Sigmoid colon (tissue), 4 donors: ENCODE data around the gene DDIT3.

Source experiments
- CTCF ChIP-seq, 4 experiments: fragments of 450-650 bp in 3 of 4; fragments of 200-600 bp in 1 of 4; IDR thresholded peaks; one replicate each; pipeline ENCODE4 v1.5.1; 2016 to 2019; ENCODE audit warnings: antibody characterized with exemption in 4 of 4, mild to moderate bottlenecking in 3 of 4, moderate library complexity in 2 of 4
- EP300 ChIP-seq, 4 donors: sonication (generic); formaldehyde crosslinking; IDR thresholded peaks; one replicate each; pipeline ENCODE4 v1.6.1; 2017; ENCODE audit warnings: antibody characterized with exemption in 4 of 4
- POLR2A ChIP-seq, 2 donors: fragments of 450-650 bp; IDR thresholded peaks; one replicate each; pipeline ENCODE4 v1.6.1; 2016; ENCODE audit warnings: antibody characterized with exemption in 2 of 2, mild to moderate bottlenecking in 2 of 2, moderate library complexity in 2 of 2
- POLR2AphosphoS5 ChIP-seq, 4 donors: sonication (generic); formaldehyde crosslinking; IDR thresholded peaks; one replicate each; pipeline ENCODE4 v1.6.1; 2017; ENCODE audit warnings: antibody characterized with exemption in 4 of 4

GRCh38 chr12:57533108-57533507, 12.8 kb upstream of the DDIT3 start:
- TF ChIP-seq CTCF (IDR thresholded peaks at IDR 0.05) (no peak), POLR2A (IDR thresholded peaks at IDR 0.05) (no peak), EP300 (IDR thresholded peaks at IDR 0.05) (no peak), POLR2AphosphoS5 (IDR thresholded peaks at IDR 0.05) (no peak)
